GM11168 (cell line): ENCODE results near the gene RTTN.
"Not testable (repeated sequence)": the region's sequence is repeated elsewhere in the genome, so short reads cannot be mapped to it uniquely, and the experiment has no call there.

Experiments used
- in situ Hi-C: fragments of 300-500 bp; cut with MboI; formaldehyde crosslinking; loops from one replicate; pipeline ENCODE4 v1.12.0; 2022; ENCODE audit warnings: low sequenced_read_pairs; ENCODE audit not compliant: unreplicated experiment

RTTN gene

GRCh38 chr18:70110678-70111077, 94.8 kb downstream of the RTTN start:
- in situ Hi-C loops, result no loop called here

GRCh38 chr18:70107091-70107490, 98.4 kb downstream of the RTTN start:
- in situ Hi-C loops, result no loop called here

GRCh38 chr18:70102854-70103253, 102.6 kb downstream of the RTTN start:
- in situ Hi-C loops, result not testable (repeated sequence)

- in situ Hi-C loops, result loop anchor here (25.0 kb wide), 1 partner anchor 453 kb away; no protein-coding TSS in a partner anchor
Measured at GRCh38 chr18:70089858-70090257, 115.6 kb downstream of the RTTN start.

- in situ Hi-C loops, result loop anchor here (25.0 kb wide), 1 partner anchor 449 kb away; no protein-coding TSS in a partner anchor
Measured at GRCh38 chr18:70086085-70086484, 119.4 kb downstream of the RTTN start.

- in situ Hi-C loops, result loop anchor here (25.0 kb wide), 1 partner anchor 448 kb away; no protein-coding TSS in a partner anchor
Measured at GRCh38 chr18:70085641-70086040, 119.8 kb downstream of the RTTN start.

GRCh38 chr18:70082430-70082829, 123.1 kb downstream of the RTTN start:
- in situ Hi-C loops, result loop anchor here (25.0 kb wide), 1 partner anchor 445 kb away; no protein-coding TSS in a partner anchor

GRCh38 chr18:70078106-70078505, 127.4 kb downstream of the RTTN start:
- in situ Hi-C loops, result loop anchor here (25.0 kb wide), 1 partner anchor 441 kb away; no protein-coding TSS in a partner anchor

GRCh38 chr18:70075906-70076305, 129.6 kb downstream of the RTTN start:
- in situ Hi-C loops, result loop anchor here (25.0 kb wide), 1 partner anchor 439 kb away; no protein-coding TSS in a partner anchor

- in situ Hi-C loops, result no loop called here
Measured at GRCh38 chr18:70074116-70074515, 131.4 kb downstream of the RTTN start.

GRCh38 chr18:70073432-70073831, 132.1 kb downstream of the RTTN start:
- in situ Hi-C loops, result no loop called here

GRCh38 chr18:70072678-70073077, 132.8 kb downstream of the RTTN start:
- in situ Hi-C loops, result no loop called here

GRCh38 chr18:70069965-70070364, 135.5 kb downstream of the RTTN start:
- in situ Hi-C loops, result no loop called here

- in situ Hi-C loops, result no loop called here
Measured at GRCh38 chr18:70069382-70069781, 136.1 kb downstream of the RTTN start.

- in situ Hi-C loops, result no loop called here
Measured at GRCh38 chr18:70068981-70069380, 136.5 kb downstream of the RTTN start.

- in situ Hi-C loops, result no loop called here
Measured at GRCh38 chr18:70059684-70060083, 145.8 kb downstream of the RTTN start.

- in situ Hi-C loops, result no loop called here
Measured at GRCh38 chr18:70058916-70059315, 146.6 kb downstream of the RTTN start.

- in situ Hi-C loops, result no loop called here
Measured at GRCh38 chr18:70047931-70048603, 157.4 kb downstream of the RTTN start.

GRCh38 chr18:70046796-70047195, 158.7 kb downstream of the RTTN start:
- in situ Hi-C loops, result no loop called here

- in situ Hi-C loops, result no loop called here
Measured at GRCh38 chr18:70046207-70046606, 159.3 kb downstream of the RTTN start.

- in situ Hi-C loops, result no loop called here
Measured at GRCh38 chr18:70044632-70045031, 160.9 kb downstream of the RTTN start.

- in situ Hi-C loops, result no loop called here
Measured at GRCh38 chr18:70041459-70042050, 163.9 kb downstream of the RTTN start.
